Activated T-cell treated with anti-CD3 and anti-CD28 coated beads, Interleukin-2, amount 50 U/mL, for 48 hours (primary cell): ENCODE results near the gene COG7.
"Not testable (repeated sequence)": the region's sequence is repeated elsewhere in the genome, so short reads cannot be mapped to it uniquely, and the experiment has no call there.

Experiments
- DNase-seq, 2 experiments: peaks; one replicate each; pipeline ENCODE4 v3.0.0-alpha.2; 2020

Gene COG7

GRCh38 chr16:23469814-23470213, 16.8 kb upstream of the COG7 start:
- DNase-seq, result no peak

- no peak for DNase-seq
Observed at GRCh38 chr16:23466162-23466885, 13.3 kb upstream of the COG7 start.

- DNase-seq, result no peak
Observed at GRCh38 chr16:23465179-23465578, 12.2 kb upstream of the COG7 start.

GRCh38 chr16:23464196-23464595, 11.2 kb upstream of the COG7 start:
- no peak for DNase-seq

- not testable (repeated sequence) for DNase-seq
Observed at GRCh38 chr16:23462994-23463393, 10.0 kb upstream of the COG7 start.

- no peak for DNase-seq
Observed at GRCh38 chr16:23453338-23454052, 506 bp upstream of the COG7 start.

- DNase-seq, result no peak
Observed at GRCh38 chr16:23452221-23452571, 793 bp downstream of the COG7 start.

- no peak for DNase-seq
Observed at GRCh38 chr16:23448392-23448791, 4.6 kb downstream of the COG7 start.

GRCh38 chr16:23437542-23437941, 15.4 kb downstream of the COG7 start:
- not testable (repeated sequence) for DNase-seq

- DNase-seq, result no peak
Observed at GRCh38 chr16:23436951-23437350, 16.0 kb downstream of the COG7 start.

GRCh38 chr16:23435500-23435899, 17.5 kb downstream of the COG7 start:
- DNase-seq, result peak; percentile 75

GRCh38 chr16:23434380-23434779, 18.6 kb downstream of the COG7 start:
- DNase-seq, result peak; percentile 33 to 37

- no peak for DNase-seq
Observed at GRCh38 chr16:23433261-23433920, 19.6 kb downstream of the COG7 start.

- no peak for DNase-seq
Observed at GRCh38 chr16:23432176-23433128, 20.5 kb downstream of the COG7 start.

- no peak for DNase-seq
Observed at GRCh38 chr16:23428351-23428750, 24.6 kb downstream of the COG7 start.

- DNase-seq, result no peak
Observed at GRCh38 chr16:23424292-23424958, 28.6 kb downstream of the COG7 start.

- DNase-seq, result no peak
Observed at GRCh38 chr16:23423496-23424049, 29.4 kb downstream of the COG7 start.

GRCh38 chr16:23420011-23420410, 33.0 kb downstream of the COG7 start:
- no peak for DNase-seq

- no peak for DNase-seq
Observed at GRCh38 chr16:23416816-23417215, 36.2 kb downstream of the COG7 start.

- no peak for DNase-seq
Observed at GRCh38 chr16:23414731-23415130, 38.3 kb downstream of the COG7 start.

GRCh38 chr16:23410176-23410575, 42.8 kb downstream of the COG7 start:
- DNase-seq, result no peak

GRCh38 chr16:23409522-23409921, 43.5 kb downstream of the COG7 start:
- no peak for DNase-seq
